GM19397 (cell line): ENCODE results near the gene C2orf92.
"Not testable (repeated sequence)": the region's sequence is repeated elsewhere in the genome, so short reads cannot be mapped to it uniquely, and the experiment has no call there.

Experiments used
- ATAC-seq: cut with Tn5 transposase; IDR thresholded peaks from one replicate; pipeline ENCODE4 v1.9.1; 2021; ENCODE audit warnings: mild to moderate bottlenecking, moderate library complexity; ENCODE audit not compliant: unreplicated experiment

Gene C2orf92

DNA sequence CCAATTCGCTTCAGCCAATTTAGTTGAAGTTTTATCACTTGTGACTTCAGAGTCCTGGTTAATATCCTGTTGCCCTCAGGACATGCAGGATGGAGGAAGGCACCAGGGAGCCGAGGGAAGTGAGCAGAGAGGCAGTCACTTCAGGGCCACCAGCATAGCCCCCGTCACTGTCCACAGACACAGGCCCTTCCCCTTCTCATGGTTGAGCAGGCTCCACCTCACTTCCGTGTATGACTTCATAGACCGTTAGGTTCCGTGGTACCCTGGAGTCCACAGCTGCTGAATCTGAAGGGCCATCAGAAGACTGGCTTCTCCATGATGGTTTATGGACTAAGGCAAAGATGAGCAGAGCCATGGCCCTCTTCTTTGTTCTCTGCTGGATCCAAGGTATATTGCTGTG, at the start of gene C2orf92:
C2orf92 (plus strand) TSS at position 266 of the 400 bp plus-strand sequence; CDS start at position 342, 76 bp downstream.
- no peak for ATAC-seq

DNA sequence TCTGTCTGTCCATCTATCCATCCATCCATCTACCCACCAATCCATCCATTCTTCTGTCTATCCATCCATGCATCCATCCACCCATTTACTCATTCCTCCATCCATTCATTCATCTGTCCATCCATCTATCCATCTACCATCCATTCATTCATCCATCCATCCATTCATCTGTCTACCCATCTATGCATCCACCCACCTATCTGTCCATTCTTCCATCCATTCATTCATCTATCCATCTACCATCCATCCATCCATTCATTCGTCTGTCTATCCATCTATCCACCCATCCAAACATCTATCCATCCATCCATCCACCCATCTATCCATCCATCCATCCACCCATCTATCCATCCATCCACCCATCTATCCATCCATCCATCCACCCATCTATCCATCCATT, 49.0 kb upstream of the C2orf92 start:
- not testable (repeated sequence) for ATAC-seq

DNA sequence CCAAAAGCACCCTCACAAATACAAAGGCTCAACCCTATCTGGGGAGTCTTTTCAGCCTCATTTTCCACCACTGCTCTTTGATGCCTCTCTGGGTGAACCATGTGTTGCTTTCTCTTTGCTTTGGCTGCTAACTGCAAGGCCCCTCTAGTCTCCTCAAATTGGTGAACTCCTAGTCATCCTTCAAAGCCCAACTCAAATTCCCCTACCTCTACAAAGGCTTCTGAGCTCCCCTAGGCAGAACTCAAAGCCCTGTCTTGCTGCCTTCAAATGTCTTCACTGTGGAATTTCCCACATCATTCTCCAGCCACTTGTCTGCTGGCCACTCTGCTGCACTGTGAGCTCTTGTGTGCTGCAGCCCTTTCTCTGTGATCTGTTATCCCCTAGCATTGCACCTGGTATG, 46.5 kb upstream of the C2orf92 start:
- ATAC-seq, result not testable (repeated sequence)

DNA sequence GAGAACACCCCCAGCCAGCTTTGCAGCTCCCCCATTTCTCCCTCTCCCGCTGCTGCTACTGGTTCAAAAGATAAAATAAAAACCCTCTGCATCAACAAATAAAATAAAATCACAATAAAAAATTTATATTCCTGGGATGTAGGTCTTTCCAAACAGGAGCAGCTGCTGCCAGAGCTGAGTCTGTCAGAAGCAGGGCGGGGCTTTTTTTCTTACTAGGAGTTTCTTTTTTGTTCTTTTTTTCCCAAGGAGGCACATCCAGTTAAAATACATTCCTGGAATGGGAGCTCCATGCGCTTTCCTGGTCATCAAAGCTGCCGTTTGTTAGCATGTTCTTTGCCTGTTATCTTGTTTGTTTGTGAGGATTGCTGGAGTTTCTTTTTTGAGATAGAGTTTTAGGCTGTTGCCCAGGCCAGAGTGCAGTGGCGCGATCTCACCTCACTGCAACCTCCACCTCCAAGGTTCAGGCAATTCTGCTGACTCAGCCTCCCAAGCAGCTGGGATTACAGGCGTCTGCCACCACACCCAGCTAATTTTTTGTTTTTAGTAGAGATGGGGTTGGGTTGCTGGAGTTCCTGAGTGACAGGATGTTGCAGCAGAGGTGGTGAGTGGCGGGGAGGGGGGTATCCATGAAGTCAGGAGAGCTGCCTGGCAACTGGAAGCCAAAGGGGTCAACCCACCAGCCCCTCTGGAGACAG, 44.0 kb upstream of the C2orf92 start:
- not testable (repeated sequence) for ATAC-seq

GRCh38 chr2:97626049-97626430, 43.5 kb upstream of the C2orf92 start:
- not testable (repeated sequence) for ATAC-seq

DNA sequence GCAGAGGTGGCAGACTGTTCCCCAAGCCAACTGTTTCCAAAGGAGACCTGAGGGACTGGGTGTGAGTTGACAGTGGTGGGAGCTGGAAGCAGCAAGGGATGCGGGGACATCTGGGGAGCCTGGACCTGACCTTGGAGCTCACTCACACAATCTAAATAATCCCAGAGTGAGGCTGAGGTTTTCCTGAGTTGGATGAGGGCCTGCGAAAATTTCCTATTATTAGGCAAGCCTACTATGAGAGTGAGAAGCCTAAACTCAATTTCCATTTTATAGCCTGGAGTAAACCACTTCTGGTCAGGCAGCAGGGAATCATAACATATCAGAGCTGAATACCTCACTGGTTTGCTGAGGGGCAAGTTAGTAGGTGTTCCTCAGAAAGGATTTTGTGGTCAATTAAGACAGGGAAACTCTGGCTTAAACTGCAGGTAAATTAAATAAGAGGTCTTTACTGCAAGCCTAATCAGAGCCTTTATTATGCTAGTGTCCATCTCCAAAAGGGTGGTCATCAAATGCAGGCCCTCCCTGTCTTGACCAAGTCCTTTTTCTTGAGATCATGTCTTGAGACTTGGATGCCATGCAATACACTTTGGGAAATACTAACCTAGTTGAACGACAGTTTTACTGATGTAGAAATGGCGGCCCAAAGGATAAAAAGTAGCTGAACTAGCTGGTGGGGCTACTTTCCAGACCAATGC, 25.3 kb upstream of the C2orf92 start:
- ATAC-seq, result no peak

GRCh38 chr2:97645112-97645694, 24.3 kb upstream of the C2orf92 start:
- ATAC-seq, result peak; percentile 32

DNA sequence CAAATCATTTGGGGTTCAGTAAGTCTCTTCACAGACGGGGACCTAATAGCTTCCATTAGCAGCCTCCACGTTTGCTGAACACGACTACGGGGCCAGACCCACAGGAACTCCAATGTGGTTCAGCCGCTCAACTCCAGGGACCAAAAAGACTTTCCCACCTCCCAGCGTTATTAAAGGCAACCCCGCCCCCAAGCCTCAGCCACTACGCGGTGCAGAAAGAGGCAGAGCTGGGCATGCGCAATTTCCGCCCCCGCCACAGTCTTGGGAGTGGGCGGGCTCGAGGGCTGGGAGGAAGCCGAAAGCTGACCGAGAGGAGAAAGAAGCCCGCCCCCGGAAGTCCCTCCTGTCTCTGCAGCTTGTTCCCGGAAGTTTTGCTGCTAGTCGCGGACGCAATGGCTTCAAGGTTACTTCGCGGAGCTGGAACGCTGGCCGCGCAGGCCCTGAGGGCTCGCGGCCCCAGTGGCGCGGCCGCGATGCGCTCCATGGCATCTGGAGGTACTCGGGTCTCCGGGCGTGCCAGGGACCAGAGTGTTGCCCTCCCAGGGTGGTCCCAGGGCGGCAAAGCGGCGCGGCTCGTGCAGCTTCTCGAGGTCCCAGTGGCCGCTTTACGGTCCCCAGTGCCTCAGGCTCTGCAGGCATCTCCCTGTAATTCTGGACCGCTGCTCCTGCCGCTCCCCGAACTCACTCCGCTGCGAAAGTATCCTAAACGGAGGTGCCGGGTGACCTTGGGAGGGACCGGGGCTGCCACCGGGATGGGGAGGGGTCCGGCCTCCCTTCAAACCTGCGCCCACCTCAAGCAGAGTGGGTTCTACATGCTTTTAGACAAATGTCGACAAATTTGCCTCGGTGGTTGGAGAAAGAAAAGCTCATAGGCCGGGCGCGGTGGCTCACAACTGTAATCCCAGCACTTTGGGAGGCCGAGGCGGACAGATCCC, 23.6 kb upstream of the C2orf92 start, which contains the start of gene COX5B:
COX5B (plus strand) TSS at position 368 of the 935 bp plus-strand sequence; CDS start at position 393, 25 bp downstream.
- peak; percentile 95 for ATAC-seq

DNA sequence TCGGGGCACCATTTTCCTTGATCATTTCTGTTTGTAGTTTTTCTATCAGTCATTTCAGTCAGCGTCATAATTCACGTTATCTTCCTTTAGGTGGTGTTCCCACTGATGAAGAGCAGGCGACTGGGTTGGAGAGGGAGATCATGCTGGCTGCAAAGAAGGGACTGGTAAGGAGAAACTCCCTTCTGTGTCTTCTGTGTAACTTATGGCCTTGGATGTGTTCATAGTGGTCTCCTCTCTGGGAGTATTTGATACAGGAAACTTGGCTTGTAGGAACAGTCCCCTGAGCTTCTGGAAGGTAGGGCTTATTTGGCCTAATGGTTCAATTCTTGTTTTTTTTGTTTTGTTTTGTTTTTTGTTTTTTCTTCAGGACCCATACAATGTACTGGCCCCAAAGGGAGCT, 22.5 kb upstream of the C2orf92 start:
- no peak for ATAC-seq

GRCh38 chr2:97651114-97651513, 18.4 kb upstream of the C2orf92 start:
- no peak for ATAC-seq

GRCh38 chr2:97653473-97653872, 16.0 kb upstream of the C2orf92 start:
- no peak for ATAC-seq

DNA sequence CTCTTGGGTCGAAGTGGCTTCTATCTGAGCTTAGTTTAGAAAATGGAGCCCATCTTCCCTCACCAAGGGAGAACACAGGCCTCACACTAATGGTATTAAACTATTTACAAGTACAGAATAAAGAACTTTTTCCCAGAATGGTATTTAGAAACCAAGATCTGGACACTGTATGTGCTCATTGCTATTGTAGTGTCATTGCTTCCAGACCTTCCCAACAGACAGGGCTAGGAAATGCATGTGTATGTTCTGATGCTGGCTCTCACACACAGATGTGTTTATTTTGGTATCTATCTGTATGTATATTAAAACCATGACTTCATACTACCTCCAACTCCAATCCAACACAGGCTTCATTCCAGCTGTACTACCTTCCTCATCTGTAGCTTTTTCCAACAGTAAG, 15.6 kb upstream of the C2orf92 start:
- ATAC-seq, result no peak

DNA sequence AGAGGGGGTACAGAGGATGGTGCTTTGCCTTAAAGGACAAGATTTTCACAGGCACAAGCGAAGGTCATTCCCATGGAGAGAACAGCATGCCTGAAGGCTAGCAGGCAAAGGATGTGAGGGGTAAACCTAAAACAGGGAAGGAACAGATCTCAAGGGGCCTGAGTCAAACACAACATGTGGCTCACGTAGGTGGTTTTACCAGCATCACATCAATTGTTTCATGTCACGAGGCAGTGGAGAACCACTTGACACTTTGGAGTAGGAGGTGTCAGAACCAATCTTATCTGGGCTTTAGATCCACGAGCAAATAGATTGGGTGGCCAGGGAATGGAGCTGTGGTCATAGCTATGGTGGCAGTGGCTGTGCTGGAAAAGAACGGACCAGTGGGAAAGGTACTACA, 15.2 kb upstream of the C2orf92 start:
- no peak for ATAC-seq

DNA sequence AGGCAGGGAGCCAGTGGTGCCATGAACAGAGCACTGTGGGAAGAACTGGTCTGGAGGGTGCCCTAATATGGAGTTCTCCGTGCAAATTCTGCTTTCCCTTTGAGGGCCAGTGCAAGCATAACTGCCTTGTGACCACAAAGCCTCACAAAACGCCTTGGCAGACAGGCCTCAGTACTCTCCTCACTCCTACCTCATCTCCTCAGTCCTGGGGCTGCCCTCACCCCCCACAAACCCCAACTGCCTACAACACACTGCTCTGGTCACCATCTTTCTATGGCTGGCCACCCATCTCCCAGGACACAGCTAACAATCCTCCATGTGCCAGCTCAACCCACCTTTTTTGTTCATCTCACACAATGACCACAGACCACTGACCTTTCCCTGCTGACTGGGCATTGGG, 14.7 kb upstream of the C2orf92 start:
- ATAC-seq, result no peak

DNA sequence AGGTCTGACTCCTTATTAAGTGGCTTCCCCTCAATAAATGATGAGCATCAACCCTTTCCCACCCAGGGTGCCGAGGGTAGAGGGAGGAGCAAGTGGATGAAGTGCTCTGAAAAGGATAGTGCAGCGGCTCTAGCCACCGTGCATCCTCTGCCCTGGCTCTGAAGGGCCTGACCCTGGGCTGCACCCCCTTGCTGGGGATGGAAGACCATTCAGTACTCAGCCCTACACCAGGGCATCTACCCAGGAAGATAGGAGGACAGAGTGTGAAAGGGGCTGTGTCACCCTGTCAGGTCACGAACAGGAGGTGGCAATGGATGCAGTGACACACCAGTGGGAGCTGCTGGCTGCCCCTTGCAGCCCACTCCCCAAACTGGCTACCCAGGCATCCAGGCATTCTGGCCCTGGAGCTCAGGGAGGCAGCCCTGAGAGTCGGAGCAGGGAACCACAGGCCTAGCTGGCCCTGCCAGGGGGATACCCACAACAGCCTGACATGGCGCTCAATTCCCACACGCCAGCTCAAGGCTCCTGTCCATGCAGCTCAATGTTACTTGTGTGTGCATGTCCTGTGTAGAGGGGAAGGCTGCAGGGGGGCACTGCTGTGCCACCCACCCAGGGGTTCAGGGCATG, 13.3 kb upstream of the C2orf92 start:
- ATAC-seq, result no peak

DNA sequence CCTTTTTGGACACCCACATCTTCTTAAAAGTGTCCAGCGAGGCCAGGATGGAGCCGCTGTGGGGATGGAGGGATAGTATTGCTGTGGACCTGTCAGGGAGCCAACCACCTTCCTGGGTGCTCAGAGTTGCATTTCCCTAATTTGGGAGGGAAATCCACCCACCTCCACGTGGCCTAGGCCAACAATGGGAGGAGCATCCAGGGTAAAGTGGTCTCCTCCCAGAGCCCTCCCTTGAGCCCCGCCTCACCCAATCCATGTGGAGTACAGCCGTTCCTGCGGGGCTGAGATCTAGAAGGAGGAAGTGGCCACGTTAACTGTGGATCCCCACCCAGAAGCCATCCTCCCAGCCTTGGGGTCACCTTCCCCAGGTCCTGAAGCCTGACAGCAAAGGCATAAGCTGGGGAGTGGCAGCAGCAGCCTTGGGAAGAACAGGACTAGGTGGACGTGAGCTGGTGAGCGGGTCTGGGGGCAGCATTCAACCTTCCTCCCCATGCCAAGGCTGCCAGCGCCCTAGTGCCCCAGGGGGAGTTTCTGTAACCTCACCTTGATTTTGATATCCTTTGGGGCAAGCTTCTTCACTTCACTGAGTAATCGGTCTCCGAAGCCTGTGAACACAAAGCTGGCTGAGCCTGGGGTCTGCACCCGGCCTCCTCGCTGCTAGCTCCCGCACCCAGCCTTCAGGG, 12.5 kb upstream of the C2orf92 start:
- no peak for ATAC-seq

DNA sequence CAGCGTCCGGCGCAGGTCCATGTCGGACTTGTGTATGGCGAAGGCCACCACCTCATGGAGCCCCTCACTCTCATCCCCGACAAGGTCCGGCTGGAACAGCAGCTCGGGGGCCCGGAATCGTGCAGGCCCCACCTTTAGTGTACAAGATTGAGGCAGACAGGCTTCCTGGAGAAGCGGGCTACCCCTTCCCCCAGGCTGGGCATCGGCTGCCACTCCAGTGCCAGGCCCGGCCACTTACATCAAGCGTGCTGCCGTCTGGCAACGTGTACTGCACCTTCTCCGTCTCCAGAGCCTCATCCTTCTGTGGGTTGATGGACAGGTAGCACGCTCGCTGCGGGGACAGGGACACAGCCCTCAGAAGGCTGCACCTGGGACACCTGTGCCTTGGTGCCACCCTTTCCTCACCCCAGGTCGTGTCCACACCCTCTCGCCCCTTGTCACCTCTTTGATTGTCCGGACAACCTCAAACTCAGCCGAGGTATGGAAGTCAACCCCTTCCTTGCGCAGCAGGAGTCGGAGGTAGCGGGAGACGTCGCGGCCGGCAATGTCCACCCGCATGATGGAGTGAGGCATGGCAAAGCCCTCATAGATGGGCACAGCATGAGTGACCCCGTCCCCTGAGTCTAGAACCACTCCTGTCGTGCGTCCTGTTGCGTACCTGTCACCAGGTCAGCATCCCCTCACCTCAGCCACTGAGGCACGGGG, 11.4 kb upstream of the C2orf92 start:
- no peak for ATAC-seq

GRCh38 chr2:97658691-97659157, 10.8 kb upstream of the C2orf92 start:
- no peak for ATAC-seq
